Muscle of arm (tissue), 12 donors: ENCODE data around the gene PDE4D. TPM values are rescaled to one million over a fixed set of nuclear protein-coding genes. Genes with fewer than 3 reads are reported as not detected.

Source experiments
- DNase-seq: peaks from one replicate; pipeline ENCODE4 v3.0.0-alpha.2; 2013
- polyA plus RNA-seq, 12 donors: library from polyadenylated mRNA; unstranded; fragments of 120-200 nt; gene quantifications; one replicate each; pipeline ENCODE4 v1.2.1, GENCODE V29; 2013; ENCODE audit not compliant: insufficient read length in 12 of 12

Gene PDE4D
- polyA plus RNA-seq, 12 donors = 28.2 to 56.3 (median 41.5) TPM; not detected in 1

DNA sequence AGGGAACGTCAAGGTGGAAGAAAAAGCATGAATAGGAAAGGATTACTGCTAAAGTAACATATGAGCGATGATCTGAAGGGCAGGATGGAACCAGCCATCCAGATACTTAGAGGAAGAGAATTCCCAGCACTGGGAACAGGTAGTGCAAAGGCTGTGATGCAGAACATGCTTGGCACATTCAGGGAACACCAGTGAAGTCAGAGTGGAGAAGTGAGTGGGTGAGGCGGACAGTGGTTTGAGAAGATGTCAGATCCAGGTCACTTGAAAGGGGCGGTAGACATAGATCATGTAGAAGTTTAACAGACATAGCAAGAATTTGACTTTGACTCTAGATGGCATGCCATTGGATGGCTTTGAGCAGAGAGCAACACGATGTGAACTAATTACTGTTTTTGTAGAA, 374.2 kb downstream of the PDE4D start:
- DNase-seq = no peak

GRCh38 chr5:59517926-59518585, 375.5 kb downstream of the PDE4D start:
- DNase-seq = no peak

DNA sequence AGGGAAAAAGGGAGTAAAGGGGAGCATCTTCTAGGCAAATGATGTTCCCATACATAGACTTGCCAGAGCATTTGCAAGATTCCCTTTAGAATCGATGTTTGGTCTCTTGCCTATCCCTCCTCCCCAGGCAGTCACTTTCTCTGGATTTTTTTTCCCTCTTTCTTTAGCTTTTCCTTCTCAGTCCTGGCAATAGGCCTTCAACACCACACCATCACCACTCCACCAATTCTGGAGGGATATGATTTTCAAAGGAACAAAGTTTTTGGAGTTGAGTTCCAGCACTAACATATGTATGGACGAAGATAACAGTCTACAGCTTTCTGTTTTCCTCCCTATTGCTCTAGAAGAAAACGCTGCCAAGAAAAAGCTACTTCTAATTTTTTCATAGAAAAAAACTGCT, 377.4 kb downstream of the PDE4D start:
- DNase-seq = peak; percentile 61

DNA sequence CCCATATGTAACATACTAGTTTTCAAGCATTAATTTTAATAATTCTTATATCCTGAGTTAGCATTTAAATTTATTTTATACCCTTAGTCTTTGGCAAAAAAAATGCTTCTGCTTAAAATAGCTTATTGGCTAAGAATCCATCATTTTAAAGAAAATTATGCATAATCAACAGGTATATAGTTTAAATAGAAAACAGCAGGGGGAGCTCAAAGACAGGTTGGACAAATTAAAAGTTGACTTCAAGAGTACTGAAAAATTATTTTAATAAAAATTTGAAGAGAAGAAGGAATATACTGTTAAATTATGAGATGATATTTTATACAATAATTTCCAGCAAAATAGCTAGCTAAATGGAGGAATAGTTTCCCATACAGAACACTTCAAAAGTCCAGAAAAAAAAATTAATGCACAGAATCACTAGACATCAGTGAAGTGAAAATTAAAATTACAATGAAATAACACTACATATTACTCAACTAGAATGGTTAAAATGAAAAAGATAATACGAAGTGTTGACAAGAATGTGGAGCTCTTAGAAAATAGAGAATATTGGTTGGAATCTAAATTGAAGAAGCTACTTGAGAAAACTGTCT, 387.1 kb downstream of the PDE4D start:
- DNase-seq = peak; percentile 14

- no peak for DNase-seq
Measured at GRCh38 chr5:59504043-59504442, 389.5 kb downstream of the PDE4D start.

DNA sequence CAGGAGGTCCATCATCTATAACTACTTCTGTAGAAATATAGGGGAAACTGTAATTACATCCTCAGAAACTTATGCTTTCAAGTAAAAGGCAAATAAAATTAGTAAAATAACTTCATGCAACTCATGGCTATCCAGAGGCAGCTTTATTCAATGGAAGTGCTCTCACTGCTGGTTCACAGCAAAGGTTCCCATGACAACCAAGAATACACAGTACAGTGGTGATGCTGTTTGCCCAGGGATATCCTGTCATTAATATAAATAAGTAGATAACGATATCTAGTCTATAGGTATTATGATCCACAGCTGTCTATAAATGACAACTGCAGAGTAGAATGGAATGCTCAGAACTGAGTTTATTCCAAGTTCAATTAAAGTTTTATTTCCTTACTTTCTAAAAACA, 390.3 kb downstream of the PDE4D start:
- no peak for DNase-seq

GRCh38 chr5:59501316-59501715, 392.2 kb downstream of the PDE4D start:
- DNase-seq = peak; percentile 15

DNA sequence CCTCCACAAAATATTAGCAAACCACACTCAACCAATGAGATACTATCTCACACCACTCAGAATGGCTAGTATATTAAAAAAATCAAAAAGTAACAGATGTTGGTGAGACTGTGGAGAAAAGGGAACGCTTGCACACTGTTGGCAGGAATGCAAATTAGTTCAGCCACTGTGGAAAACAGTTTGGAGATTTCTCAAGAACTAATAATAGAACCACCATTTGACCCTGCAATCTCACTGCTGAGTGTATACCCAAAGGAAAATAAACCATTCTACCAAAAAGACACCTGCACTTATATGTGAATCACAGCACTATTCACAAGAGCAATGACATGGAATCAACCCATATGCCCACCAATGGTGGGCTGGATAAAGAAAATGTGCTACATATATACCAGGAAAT, 393.5 kb downstream of the PDE4D start:
- DNase-seq = no peak

DNA sequence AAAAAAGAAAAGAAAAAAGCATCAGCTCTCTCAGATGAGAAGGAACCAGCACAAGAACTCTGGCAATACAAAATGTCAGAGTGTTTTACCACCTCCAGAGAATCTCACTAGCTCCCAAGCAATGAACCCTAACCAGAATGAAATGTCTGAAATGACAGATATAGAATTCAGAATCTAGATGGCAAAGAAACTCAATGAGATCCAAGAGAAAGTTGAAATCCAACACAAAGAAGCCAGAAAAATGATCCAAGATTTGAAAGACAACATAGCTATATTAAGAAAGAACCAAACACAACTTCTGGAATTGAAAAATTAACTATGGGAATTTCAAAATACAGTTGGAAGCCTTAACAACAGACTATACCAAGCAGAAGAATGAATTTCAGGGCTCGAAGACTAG, 396.3 kb downstream of the PDE4D start:
- no peak for DNase-seq

DNA sequence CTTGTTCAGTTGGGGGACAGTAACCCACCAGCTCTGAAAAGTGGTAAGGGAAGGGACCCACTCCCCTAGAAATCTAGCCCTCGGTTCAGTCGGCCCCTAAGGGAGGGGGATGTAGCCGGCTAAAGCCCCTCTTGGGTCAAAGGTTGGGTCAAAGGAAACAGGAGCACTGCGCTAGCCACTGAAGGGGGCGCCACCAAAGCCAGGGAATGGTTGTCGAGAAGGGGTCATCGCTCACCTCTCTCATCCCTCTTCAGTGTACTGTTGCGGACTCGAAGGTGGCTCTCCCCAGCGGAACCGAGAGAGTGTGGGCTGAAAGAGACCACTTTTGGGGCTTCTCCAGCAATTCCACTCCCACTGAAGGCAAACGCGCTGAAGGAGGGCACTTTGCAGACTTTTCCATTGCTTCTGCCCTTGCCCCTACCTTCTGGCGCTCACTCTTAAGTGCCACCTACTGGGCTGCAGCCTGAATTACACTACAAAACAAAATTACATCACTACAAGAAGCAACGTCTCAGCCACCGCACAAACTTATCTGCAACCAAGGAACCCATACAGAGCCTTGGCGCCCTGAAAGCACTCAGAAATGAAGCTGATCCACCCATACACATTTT, 396.9 kb downstream of the PDE4D start:
- no peak for DNase-seq

DNA sequence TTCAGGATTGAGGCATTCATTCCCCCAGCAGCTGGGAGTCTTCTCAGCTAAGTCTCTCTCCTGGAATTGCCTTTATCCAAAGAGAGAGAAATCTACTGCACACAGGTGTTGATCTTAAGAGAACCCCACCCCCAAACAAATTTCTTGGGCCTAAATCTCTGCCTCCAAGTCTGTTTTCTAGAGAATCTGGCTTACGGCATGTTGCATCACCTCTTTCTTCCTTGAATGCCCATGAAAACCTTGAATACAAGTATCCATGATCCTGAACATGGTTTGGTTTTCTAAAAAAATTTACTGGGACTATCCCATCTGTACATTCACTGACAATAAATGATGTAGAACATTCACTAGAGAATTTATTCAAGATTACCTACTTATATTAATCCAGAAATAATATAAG, 401.6 kb downstream of the PDE4D start:
- no peak for DNase-seq

DNA sequence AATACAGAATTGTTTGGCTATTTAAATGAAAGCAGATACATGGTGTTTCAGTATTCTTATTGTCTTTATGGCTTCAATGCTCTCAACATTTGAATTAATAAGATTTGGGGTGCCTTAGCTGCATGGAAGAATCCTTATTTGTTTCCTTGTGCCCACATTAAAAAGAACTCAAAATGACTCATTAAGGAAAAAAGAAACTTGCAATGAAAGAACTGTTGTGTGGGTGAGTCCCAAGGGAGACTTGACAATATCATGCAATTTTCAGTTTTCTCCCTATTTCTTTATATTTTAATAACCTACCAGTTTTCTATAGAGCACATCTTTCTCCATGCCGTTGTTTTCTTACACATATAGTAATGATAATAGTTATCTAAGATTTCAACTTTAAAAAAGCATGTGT, 404.0 kb downstream of the PDE4D start:
- no peak for DNase-seq

DNA sequence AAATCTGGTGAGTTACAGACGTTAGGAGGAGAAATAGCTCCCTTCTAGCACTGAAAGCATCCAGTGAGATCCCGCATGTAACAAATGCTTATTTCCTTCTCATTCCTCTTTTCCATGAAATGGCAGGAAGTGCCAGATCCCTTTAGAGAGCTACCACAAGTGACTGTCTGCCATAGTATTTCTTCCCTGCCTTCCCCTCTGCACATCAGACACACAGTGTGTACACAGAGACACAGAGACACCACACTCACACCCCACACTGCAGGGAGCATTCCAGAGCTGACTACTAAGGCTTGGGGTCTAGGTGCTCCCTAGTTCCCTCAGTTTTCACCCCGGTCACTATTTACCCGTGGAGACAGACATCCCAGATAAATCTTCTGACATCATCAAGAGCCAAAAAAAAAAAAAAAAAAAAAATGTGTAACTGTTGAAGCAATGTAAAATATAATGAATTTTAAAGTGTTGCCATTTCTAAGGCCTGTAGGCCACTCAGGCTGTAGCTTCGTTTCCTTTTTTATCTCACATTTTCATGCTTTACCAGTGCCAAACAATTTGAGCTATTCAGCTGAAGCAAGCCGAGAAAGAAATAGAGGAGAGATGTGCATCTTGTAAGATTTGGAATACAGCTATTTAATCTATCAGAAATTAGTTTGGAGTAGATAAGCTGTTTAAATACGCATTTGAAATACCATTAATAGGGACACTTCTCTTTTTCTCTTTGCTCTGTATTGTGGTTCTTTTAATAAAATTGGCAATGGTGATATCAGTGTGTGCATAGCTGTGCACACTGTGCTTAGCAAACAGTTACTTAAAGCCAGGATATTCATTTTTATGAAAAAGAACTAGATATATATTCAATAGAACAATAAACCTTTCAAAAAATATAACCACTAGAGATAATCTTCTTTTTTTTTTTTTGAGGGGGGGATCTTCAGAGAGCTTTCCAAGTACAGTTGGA, 405.5 kb downstream of the PDE4D start:
- DNase-seq = no peak

DNA sequence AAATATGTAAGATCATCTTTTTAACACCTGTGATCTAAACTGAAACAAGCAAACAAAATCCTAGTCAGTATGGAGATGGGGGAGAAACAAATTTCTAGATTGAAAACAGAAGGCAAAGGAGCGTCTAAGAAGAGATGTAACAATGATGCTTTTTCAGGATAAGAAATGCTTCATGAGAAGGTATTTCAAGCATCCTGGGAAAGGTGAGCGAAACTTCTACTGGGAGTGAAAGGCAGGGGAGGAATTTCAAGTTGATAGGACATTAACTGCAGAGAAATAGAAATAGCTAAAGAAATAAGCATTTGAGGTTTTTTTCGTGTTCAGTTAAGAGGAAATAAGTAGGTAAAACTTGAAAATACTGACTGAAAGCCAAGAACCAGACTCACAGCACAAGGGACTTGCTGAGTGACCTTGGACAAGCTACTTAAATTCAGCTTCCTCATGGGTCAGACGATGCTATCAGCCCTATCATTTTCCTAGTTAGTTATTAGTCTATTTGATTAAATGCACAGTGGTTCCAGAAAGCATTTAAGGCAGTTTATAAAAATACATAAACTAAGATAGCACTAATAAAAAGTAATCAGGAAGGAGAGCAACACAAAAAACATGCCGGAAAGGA, 406.3 kb downstream of the PDE4D start:
- no peak for DNase-seq

- DNase-seq = no peak
Measured at GRCh38 chr5:59486508-59486907, 407.0 kb downstream of the PDE4D start.

GRCh38 chr5:59485629-59486439, 407.7 kb downstream of the PDE4D start:
- no peak for DNase-seq

DNA sequence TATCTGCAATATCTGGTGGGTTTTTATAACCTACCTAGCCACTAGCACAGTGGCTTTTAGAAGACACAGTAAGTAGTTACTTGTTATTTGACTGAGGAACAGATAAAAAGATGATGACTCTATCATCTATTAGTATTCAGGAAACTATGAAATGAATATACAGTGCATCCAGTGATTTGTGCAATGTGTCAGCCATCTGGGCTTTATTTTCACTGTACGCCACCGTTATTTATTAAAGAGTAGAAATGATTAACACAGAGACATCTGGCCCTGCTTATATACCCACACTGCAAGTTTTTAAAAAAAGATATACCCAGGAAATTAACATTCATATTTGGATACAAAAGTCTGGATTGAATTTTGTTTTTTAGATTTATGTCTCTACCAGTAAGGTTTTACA, 408.4 kb downstream of the PDE4D start:
- DNase-seq = no peak

- no peak for DNase-seq
Measured at GRCh38 chr5:59484618-59485017, 408.9 kb downstream of the PDE4D start.

- no peak for DNase-seq
Measured at GRCh38 chr5:59483971-59484472, 409.5 kb downstream of the PDE4D start.

DNA sequence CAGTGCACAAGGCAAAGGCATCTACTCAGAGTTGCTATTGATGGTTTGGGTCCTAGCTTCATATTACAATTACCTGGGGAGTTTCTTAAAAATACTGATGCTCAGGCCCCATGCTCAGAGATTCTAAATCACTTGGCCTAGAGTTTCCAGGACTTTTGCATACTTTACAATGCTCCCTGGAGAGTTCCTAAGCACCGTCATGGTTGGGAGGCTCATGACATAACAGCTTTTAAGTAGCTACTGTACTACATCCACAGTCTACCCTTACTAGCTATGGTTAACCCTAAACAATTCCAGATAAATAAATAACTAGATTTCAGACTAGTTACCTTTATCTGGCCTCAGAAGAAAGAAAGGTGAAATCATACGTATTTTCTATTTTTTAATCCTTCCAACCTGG, 414.4 kb downstream of the PDE4D start:
- DNase-seq = no peak

GRCh38 chr5:59474324-59474723, 419.2 kb downstream of the PDE4D start:
- no peak for DNase-seq
